Measurements from ENCODE around the gene THADA.

Gene THADA

DNA sequence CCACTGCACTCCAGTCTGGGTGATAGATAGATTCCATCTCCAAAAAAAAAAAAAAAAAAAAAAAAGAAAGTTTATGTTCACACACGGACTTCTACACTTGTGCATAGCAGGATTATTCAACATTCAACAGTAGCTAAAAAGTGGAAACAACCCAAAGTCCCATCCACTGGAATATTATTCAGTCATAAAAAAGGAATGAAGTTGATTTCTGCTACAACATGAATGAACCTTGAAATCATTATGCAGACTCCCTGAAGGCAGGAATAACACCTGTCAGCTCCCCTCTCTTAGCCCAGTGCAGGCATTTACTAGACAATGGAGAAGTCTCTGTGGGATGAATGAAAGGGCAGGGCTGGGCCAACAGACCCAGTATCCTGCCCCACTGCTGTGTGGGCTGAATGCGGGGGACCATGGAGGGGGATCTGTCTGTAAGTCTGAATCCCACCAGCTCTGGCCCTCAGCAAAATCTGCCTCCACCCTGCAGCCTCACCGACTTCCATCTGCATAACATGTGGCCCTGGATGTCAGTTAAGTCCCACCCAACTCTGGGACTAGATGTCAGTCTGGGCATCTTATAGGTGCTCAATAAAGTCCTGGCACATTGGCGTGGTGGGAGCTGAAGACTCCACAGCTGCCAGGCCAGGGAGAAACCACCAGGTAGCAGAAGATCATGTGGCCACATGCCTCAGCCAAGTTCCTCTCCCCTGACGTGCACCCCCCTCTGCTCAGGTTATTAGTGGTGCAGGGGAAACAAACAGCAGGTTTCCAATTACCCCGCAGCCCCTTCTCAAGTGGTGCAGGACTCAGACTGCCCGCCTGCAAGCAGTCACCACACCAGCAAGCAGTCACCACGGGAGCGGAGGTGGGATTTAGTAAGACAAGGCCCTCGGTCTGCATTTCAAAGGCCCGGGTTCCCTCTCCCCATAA is 378.3 kb downstream of the THADA start:
- H3K27me3 ChIP-seq (ENCODE audit: insufficient read depth, low read length), result no peaks in the 10 kb centered on the region
- H3K4me3 ChIP-seq (ENCODE audit: low read depth, low read length), result no peak overlapping the region
- H3K4me1 ChIP-seq (ENCODE audit: control insufficient read depth, insufficient read depth, low read length, unreplicated experiment), result peaks cover 31% of the 10 kb centered on the region
- no peak overlapping the region for H3K27ac ChIP-seq (ENCODE audit: low read depth, low read length)
- H3K36me3 ChIP-seq (ENCODE audit: insufficient read depth, low read length), result peaks cover 5% of the 10 kb centered on the region
- no peak overlapping the region for H2AFZ ChIP-seq (ENCODE audit: low read length, unreplicated experiment)
- peaks cover 18% of the 10 kb centered on the region for H3K79me2 ChIP-seq (ENCODE audit: control insufficient read depth, insufficient read depth, low read length, unreplicated experiment)

DNA sequence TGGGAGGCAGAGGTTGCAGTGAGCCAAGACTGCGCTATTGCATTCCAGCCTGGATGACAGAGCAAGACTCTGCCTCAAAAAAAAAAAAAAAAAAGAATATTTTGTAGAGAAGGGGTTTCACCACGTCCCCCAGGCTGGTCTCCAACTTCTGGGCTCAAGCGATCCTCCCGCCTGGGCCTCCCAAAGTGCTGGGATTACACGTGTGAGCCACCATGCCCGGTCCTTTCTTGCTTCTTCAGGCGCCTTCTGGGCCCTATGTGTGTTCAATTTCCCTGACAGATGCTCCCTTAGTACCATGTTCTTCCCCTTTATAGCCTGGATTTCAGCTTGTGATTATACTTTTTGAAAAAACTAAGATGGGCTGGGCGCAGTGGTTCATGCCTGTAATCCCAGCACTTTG is 379.2 kb downstream of the THADA start:
- H3K27ac ChIP-seq (ENCODE audit: low read depth, low read length), result no peak overlapping the region
- peaks cover 26% of the 10 kb centered on the region for H3K4me1 ChIP-seq (ENCODE audit: control insufficient read depth, insufficient read depth, low read length, unreplicated experiment)

DNA sequence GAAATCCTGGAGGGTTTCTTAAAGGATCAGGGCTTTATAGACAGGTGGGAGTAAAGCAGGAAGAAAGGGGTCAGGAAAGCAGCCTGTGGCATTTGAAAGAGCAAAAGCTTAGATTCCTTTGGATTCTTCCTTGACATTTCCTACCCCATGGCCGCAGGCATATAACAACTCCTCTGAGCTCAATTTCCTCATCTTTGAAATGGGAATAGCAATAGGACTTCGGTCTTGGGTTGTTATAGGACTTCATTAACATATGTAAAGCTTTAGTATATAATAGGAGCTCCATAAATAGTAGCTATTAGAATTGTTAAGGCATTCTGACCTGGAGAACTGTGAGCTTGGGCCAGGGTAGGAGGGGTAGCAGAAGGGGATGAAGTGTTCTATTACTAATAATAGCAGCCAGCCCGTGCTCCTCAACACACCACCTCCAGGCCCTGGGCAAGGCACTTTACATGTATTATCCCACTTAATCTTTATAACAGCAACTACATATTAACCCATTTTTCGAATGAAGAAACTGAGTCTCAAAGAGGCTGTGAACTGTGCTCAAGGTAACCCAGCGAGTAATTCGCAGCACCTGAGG is 380.1 kb downstream of the THADA start:
- Histone ChIP-seq H3K79me2 (ENCODE audit: control insufficient read depth, insufficient read depth, low read length, unreplicated experiment) (peaks cover 8% of the 10 kb centered on the region), H2AFZ (ENCODE audit: low read length, unreplicated experiment) (no peak overlapping the region), H3K27ac (ENCODE audit: low read depth, low read length) (no peak overlapping the region), H3K36me3 (ENCODE audit: insufficient read depth, low read length) (no peaks in the 10 kb centered on the region), H3K4me1 (ENCODE audit: control insufficient read depth, insufficient read depth, low read length, unreplicated experiment) (peaks cover 18% of the 10 kb centered on the region), H3K27me3 (ENCODE audit: insufficient read depth, low read length) (no peaks in the 10 kb centered on the region), H3K4me3 (ENCODE audit: low read depth, low read length) (no peak overlapping the region)

More for the DNA sequence above, 379.2 kb downstream of the THADA start:
- H2AFZ ChIP-seq (ENCODE audit: low read length, unreplicated experiment), result no peak overlapping the region
- H3K27me3 ChIP-seq (ENCODE audit: insufficient read depth, low read length), result no peaks in the 10 kb centered on the region
- H3K36me3 ChIP-seq (ENCODE audit: insufficient read depth, low read length), result no peaks in the 10 kb centered on the region
- no peak overlapping the region for H3K4me3 ChIP-seq (ENCODE audit: low read depth, low read length)
- peaks cover 13% of the 10 kb centered on the region for H3K79me2 ChIP-seq (ENCODE audit: control insufficient read depth, insufficient read depth, low read length, unreplicated experiment)

DNA sequence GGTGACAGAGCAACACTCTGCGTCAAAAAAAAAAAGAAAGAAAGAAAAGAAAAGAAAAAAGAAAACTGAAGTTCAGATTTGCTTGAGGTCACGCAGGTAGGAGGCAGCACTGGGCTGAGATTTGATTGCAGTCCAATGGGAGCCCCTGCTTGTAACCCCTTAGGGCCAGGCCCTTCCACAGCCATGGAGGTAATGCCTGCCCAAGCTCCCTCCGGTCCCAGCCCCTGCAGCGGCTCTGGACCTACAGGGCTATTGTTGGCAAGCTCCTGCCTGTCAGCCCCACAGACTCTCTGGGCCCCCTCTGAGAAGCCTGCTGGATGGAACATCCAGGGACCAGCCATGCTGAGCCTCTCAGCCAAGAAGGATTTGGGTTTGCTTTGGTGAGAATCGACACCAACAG is 381.6 kb downstream of the THADA start:
- Histone ChIP-seq H3K4me3 (ENCODE audit: low read depth, low read length) (no peak overlapping the region), H2AFZ (ENCODE audit: low read length, unreplicated experiment) (no peak overlapping the region), H3K4me1 (ENCODE audit: control insufficient read depth, insufficient read depth, low read length, unreplicated experiment) (peaks cover 8% of the 10 kb centered on the region), H3K27ac (ENCODE audit: low read depth, low read length) (no peak overlapping the region), H3K27me3 (ENCODE audit: insufficient read depth, low read length) (no peaks in the 10 kb centered on the region), H3K36me3 (ENCODE audit: insufficient read depth, low read length) (no peaks in the 10 kb centered on the region), H3K79me2 (ENCODE audit: control insufficient read depth, insufficient read depth, low read length, unreplicated experiment) (peaks cover 3% of the 10 kb centered on the region)

DNA sequence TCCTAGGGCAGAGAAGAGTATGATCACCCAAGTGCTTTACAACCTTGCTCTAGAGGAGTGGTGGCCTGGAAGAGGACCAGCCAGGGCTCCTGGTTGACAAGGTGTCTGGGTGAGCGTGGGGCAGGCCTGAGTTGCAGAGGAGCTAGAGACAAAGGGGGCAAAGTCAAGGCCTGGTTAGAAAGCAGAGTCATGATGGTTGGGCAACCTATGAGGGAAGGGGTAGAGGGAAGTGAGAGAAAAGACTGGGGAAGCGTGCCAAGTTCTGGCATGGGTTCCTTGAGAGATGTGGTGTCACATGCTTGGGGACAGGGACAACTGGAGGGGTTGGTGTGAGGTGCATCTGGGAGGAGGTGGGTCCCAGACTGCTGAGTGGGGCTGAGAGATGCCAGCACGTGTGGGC is 382.9 kb downstream of the THADA start:
- no peak overlapping the region for H3K27ac ChIP-seq (ENCODE audit: low read depth, low read length)
- H3K27me3 ChIP-seq (ENCODE audit: insufficient read depth, low read length), result no peaks in the 10 kb centered on the region
- H2AFZ ChIP-seq (ENCODE audit: low read length, unreplicated experiment), result no peak overlapping the region
- no peaks in the 10 kb centered on the region for H3K36me3 ChIP-seq (ENCODE audit: insufficient read depth, low read length)
- H3K79me2 ChIP-seq (ENCODE audit: control insufficient read depth, insufficient read depth, low read length, unreplicated experiment), result no peaks in the 10 kb centered on the region
- H3K4me3 ChIP-seq (ENCODE audit: low read depth, low read length), result no peak overlapping the region
- no peaks in the 10 kb centered on the region for H3K4me1 ChIP-seq (ENCODE audit: control insufficient read depth, insufficient read depth, low read length, unreplicated experiment)

DNA sequence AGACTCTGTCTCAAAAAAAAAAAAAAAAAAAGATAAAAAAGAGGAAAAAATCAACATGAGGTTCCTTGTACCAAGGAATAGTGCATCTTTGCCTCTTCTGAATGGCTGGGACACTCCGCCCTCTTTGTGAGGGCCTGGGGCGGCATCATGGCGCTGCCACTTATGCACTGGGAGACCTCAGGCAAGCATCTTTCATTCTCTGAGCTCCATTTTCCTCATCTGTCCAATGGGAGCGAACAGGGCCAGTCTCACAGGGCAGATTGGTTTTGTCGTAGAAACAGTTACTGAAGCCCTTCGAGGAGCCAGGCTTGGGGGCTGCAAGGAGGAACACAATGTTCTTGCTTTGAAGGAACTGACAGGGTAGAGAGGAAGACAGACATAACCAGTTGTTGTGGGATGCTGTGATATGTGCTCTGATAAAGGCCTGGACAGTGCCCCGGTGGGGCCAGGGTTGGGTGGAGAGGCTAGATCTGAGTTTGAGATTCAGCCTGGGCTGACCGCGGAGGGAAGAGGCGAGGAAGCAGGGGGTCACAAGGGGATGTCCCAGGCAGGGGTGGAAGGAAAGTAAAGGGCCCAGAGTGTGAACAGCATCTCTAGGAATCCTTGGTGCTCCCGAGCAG is 383.5 kb downstream of the THADA start:
- Histone ChIP-seq H2AFZ (ENCODE audit: low read length, unreplicated experiment) (no peak overlapping the region), H3K4me3 (ENCODE audit: low read depth, low read length) (no peak overlapping the region), H3K27me3 (ENCODE audit: insufficient read depth, low read length) (no peaks in the 10 kb centered on the region), H3K4me1 (ENCODE audit: control insufficient read depth, insufficient read depth, low read length, unreplicated experiment) (no peaks in the 10 kb centered on the region), H3K36me3 (ENCODE audit: insufficient read depth, low read length) (no peaks in the 10 kb centered on the region), H3K27ac (ENCODE audit: low read depth, low read length) (no peak overlapping the region), H3K79me2 (ENCODE audit: control insufficient read depth, insufficient read depth, low read length, unreplicated experiment) (no peaks in the 10 kb centered on the region)

DNA sequence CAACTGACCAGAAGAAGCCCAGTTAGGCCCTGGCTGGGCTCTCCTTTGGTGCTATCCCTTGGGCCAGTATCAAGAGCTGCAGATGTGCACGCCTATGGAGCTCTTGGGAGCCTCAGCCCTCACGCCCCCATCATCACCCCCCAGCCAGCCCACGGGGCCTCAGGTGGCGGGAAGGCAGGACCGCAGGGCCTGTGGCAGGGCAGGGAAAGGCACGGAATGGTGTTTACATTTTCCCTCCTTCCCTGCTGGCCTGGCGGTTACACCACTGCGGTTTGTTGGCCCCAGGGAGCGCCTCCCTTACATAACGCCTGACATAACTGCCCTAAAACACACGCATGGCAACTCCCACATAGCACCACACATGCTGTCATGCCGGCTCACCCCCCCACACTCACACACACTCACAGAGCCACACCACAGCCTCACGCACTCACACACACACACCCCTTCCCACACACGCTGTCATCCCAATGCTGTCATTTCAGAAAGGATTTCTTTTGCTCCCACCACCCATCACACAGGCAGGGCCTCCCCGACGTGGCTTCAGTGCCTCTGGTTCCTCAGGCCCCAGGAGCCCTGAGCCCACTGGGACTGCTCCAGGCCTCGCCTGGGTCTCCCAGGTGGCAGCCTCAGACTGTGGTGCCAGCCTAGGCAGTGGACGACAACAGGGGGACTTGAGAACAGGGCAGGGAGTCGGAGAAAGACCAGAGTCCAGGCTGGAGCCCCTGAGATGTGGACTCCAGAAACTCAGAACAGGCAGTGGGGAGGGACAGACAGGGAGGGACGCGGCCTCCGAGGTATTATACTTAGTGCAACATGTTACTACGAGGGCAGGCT is 385.2 kb downstream of the THADA start:
- Histone ChIP-seq H3K36me3 (ENCODE audit: insufficient read depth, low read length) (no peaks in the 10 kb centered on the region), H3K27ac (ENCODE audit: low read depth, low read length) (no peak overlapping the region), H3K27me3 (ENCODE audit: insufficient read depth, low read length) (no peaks in the 10 kb centered on the region), H3K79me2 (ENCODE audit: control insufficient read depth, insufficient read depth, low read length, unreplicated experiment) (no peaks in the 10 kb centered on the region), H3K4me3 (ENCODE audit: low read depth, low read length) (no peak overlapping the region), H2AFZ (ENCODE audit: low read length, unreplicated experiment) (no peak overlapping the region), H3K4me1 (ENCODE audit: control insufficient read depth, insufficient read depth, low read length, unreplicated experiment) (no peaks in the 10 kb centered on the region)

DNA sequence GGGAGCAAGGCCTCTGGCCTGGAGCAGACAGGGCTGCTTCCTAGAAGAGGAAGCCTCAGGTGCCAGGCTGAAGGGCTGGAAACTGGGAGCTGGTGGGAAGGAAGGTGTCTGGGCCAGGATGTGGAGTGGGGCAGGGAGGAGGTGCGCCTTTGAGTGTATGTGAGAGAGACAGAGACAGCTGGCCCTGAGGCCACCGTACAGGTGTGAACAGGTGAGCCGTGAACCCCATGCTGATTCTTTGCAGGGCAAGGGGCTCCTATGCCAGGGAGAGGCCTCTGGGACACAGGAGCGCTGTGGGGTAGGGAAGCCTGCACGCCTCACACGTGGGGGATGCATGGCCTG is 385.7 kb downstream of the THADA start:
- Histone ChIP-seq H3K27me3 (ENCODE audit: insufficient read depth, low read length) (no peaks in the 10 kb centered on the region), H3K27ac (ENCODE audit: low read depth, low read length) (no peak overlapping the region), H3K36me3 (ENCODE audit: insufficient read depth, low read length) (no peaks in the 10 kb centered on the region), H3K79me2 (ENCODE audit: control insufficient read depth, insufficient read depth, low read length, unreplicated experiment) (no peaks in the 10 kb centered on the region), H2AFZ (ENCODE audit: low read length, unreplicated experiment) (no peak overlapping the region), H3K4me1 (ENCODE audit: control insufficient read depth, insufficient read depth, low read length, unreplicated experiment) (no peaks in the 10 kb centered on the region), H3K4me3 (ENCODE audit: low read depth, low read length) (no peak overlapping the region)

DNA sequence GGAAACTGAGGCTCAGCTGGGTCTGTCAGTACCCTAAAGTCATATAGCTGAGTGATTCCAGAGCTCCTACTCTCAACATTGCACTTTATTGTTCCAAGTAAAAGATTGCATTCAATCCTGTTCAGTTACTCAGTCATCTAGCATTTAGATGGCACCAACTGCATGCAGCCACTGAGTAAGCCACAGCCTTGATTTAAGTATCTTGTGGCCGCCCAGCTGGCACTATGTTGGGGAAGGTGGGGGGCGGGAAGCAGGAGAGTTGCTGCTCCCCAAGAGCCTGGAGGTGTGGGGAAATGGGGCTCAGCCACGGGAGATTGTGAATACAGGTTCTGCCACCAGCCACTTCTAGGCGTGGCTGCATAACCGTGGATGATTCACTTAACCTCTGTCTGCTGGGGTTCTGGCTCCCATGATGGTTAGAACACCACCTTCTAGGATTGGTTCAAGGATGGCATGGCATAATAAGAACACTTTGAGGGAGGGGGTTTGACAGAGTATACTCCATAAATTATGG is 386.6 kb downstream of the THADA start:
- Histone ChIP-seq H2AFZ (ENCODE audit: low read length, unreplicated experiment) (no peak overlapping the region), H3K4me3 (ENCODE audit: low read depth, low read length) (no peak overlapping the region), H3K27ac (ENCODE audit: low read depth, low read length) (no peak overlapping the region), H3K27me3 (ENCODE audit: insufficient read depth, low read length) (no peaks in the 10 kb centered on the region), H3K36me3 (ENCODE audit: insufficient read depth, low read length) (no peaks in the 10 kb centered on the region), H3K4me1 (ENCODE audit: control insufficient read depth, insufficient read depth, low read length, unreplicated experiment) (no peaks in the 10 kb centered on the region), H3K79me2 (ENCODE audit: control insufficient read depth, insufficient read depth, low read length, unreplicated experiment) (no peaks in the 10 kb centered on the region)

DNA sequence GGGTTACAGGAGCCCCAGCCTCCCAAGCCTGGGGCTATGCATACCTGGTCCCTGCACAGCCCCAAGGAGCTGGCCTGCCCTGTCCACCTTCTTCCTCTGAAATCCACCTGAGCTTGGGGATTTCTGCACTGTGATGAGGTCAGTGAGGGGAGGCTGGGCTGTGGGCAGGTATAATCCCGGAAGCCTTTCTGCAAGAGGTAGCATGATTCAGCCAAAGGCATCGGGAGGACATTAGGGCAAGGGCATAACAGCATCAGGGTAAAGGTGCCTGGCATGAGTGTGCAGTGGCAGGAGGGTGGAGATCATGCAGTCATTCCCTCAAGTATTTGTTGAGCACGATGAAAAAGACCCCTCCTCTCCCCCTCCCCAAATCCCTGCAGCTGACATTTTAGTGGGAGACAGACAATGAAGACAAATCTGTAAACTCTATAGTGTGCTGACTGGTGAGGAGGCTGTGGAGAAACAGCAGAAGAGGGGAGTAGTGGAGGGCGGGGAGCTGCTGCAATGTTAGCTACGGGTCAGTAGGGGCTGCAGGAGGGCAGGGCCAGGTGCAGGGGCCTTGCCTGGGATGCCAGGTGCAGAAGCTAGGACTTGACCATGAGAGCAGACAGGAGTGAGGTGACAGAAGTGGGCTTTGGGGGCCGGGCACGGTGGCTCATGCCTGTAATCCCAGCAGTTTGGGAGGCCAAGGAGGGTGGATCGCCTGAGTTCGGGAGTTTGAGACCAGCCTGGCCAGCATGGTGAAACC is 388.1 kb downstream of the THADA start:
- no peaks in the 10 kb centered on the region for H3K79me2 ChIP-seq (ENCODE audit: control insufficient read depth, insufficient read depth, low read length, unreplicated experiment)
- H3K4me3 ChIP-seq (ENCODE audit: low read depth, low read length), result no peak overlapping the region
- H3K36me3 ChIP-seq (ENCODE audit: insufficient read depth, low read length), result no peaks in the 10 kb centered on the region
- H3K4me1 ChIP-seq (ENCODE audit: control insufficient read depth, insufficient read depth, low read length, unreplicated experiment), result no peaks in the 10 kb centered on the region
- no peak overlapping the region for H3K27ac ChIP-seq (ENCODE audit: low read depth, low read length)
- H3K27me3 ChIP-seq (ENCODE audit: insufficient read depth, low read length), result no peaks in the 10 kb centered on the region
- no peak overlapping the region for H2AFZ ChIP-seq (ENCODE audit: low read length, unreplicated experiment)
